HUDEP-2 (cell line): ENCODE results near the gene ADGRD2.

Experiments used
- DNase-seq, 76 experiments: peaks; one replicate each; lab custom pipeline; 2025; ENCODE audit not compliant: unreplicated experiment in 76 of 76; lab: John Stamatoyannopoulos, UW

The ADGRD2 gene

DNA sequence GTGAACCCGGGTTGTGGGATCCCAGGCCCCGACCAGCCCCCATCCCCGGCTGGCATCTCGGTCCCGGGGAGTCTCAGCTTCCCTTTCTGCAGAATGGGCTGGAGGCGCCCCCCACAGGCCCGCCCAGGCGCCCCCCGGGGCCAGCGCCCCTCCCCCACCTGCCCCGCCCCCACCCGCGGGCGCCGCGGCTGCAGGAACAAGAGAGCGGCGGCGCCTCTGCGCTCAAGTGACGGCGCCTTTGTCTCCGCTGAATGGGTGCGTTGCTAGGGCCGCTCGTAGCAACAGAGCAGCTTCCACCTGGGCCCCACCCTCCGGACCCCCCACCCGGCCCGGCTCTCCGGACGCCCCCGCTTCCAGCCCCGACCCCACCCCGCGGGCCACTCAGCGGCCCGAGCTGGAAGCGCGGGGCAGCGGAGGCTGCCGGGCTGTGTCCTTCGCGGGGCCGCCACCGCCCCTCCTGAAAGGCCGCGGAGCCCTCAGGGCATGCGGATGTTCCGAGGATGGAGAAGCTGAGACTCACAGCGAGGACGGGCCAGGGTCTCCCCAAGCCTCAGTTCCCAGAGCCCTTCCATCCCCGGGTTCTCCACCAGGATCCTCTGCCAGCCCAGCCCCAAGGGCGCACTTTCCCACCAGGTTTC, 27.5 kb downstream of the ADGRD2 start:
- DNase-seq, result no peak

DNA sequence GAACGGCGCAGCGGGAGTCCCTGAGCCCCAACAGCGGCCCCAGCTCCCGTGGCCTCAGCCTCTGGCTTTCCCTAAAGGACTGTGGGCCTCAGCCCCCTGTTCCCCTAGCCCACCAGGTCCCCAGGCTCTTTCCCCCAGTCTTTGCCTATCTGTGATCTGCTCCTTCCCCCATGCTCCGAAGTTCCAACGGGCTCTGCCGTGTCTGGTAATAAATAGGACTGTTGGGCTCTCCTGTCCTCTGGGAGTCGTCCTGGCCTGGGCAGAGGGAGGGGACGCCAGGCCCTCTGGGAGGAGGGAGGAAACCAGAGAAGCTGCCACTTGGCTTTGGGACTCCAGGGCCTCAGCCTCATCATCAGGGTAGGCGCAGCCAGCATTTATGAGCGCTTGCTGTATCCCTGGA, 28.1 kb downstream of the ADGRD2 start:
- DNase-seq, result no peak

DNA sequence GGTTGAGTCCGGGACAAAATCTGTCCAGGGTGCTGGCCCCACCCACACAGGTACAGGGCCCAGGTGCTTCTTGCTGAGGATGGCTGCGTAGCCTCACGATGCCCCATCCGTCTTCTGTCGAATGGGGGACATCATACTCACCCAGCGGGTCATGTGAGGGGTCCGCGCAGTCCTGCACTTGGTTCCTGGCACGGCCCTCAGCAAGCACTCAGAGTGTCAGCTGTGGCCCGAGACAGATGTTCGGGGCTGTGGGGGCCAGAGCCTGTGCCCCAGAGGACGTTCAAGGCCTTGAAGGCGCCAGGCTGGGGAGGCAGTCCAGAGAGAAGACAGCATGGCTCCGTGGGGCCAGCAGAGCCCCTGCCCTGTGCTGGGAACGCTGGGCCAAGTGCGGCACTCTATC, 29.1 kb downstream of the ADGRD2 start:
- no peak for DNase-seq

DNA sequence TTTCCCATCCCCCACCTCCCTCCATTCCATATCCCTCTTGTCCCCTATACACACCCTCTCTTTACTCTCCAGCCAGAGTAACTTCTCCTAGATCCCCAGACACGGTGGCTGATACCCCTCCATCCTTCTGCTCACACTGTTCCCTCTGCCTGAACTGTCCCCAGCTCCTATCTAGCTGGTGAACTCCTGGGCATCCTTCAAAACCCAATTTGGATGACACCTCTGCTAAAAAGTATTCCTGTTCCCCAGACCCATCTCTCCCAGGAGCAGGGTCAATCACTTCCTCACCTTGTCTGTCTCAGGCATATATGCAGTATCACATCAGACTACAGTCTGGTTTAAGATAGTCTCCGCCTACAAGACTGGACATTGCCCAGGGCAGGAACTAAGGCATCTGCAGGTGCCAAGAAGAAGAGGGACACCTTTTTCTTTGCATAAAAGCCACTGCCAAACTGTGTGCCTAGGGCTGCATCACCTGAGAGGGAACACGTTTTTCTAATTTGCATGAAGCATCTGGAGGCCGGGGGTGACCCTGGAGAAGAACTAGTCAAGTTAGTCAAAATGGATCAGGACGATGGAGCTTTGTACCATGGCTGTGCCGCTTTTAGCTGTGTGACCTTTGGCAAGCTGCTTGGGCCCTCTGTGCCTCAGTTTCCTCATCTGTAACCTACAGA, 29.8 kb downstream of the ADGRD2 start:
- DNase-seq, result no peak

DNA sequence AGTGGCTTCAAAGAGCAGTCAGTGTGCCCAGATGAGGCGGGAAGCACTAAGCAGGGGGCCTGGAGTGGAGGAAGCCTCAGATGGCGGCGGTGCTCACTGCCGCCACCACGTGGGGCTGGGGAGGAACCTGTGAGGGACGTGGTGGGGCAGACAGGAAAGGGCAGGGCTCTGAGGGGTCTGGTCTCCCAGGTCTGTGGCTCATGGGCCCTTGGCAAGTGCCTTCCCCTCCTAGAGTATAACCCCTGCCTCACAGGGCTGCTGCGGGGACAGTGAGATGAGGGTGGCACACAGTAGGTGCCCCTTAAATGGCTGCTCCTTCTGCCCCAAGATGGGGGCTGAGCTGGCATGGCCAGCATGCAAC, 30.4 kb downstream of the ADGRD2 start:
- DNase-seq, result peak in 30 of 76 experiments; percentile 4 to 52 (median 24)

DNA sequence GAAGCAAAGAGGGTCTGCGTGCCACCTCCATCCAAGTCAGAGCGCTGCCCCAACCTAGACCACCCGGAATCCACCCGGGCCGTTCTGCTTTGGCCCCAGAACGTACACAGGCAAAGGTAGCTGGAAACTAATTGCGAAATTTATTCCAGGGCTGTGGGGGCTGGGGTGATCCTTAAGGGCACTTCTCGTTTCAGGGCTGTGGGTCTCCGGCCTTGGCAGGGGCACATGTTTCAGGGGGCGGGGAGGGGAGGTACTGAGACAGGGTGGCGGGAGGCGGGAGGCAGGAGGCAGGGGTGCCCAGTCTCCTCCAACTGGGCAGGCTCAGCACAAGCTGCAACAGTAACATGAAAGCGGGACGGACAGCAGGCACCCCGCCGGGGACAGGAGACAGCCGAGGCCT, 30.9 kb downstream of the ADGRD2 start:
- DNase-seq, result no peak

DNA sequence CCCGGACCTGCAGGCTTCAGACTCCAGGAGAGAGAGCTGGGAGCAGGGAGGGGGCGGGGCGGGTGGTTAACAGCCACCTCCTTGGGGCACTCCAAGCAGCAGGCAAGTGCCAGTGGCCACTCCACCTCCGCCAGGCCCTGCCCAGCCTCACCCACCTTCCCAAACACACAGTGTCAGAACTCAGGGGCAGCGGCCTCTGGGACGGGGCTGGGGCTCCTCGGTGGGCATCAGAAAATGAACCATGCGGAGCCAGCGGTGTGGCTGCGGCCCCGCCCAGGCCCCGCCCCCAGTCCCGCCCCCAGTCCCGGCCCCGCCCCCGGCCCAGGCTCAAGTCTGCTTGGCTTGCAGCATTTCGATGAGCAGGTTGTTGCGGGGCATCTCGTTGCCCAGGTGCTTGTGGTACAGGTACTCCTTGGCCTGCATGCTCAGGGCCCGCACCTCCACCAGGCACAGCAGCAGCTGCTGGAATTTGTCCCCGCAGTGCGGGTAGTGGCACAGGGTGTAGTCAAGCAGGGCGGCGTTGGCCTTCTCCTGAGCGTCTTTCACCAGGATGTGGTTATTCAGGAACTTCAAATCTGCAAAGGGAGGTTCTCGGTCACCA, 32.3 kb downstream of the ADGRD2 start:
- DNase-seq, result peak in 16 of 76 experiments; percentile 5 to 40 (median 21)

DNA sequence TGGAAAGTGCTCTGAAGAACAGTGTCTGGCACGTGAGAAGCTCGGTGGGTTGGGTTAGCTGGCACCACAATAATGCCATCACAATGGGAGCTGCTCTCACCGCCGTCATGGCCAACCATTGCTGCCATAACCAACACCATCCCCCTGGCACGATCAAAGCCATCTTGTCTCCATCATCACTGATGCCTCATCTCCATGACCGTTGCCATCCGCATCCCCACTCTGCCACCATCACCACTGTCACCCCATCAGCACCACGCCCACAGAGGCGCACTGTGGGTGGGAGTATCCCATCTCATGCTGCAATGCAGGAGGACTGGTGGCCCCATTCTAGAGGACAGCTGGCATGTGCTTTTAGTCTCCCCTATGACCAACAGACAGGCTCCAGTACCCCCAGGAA, 33.2 kb downstream of the ADGRD2 start:
- DNase-seq, result no peak

DNA sequence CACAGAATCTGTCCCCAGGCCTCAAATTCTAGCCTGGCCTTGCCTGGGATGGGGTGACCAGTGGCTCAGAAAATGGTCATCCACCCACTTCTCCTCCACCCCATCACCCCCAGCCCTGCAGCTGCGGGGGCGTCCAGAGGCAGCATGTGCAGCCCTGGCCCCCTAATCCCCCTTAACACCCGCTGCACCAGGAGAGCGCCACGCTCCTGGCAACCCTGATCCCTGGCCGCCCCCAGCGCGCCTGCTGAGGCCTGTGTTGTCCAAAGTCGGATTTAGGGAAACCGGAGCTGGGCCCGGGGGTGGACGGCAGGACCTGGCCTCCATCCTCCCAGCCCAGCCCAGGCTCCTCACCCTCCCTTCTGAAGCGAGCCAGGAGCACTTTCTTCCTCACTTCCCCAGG, 35.0 kb downstream of the ADGRD2 start:
- DNase-seq, result no peak

DNA sequence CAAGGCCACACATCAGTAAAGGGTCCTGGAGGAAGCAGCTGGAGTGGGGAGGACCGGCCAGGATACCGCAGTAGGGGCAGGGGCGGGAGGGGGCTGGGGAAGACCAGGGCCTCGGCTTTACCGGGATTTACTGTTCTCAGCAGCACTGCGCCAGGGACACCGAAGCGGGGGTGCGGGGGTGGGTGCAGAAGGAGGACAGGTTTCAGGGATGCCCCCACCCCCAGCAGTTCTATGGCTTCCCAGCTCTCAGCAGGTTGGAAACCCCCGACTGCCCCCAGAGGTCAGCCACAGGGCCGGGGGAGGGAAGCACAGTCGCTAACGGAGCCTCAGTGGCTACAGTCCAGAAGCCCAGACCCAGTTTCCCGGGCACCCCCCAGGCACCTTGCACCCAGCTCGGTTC, 35.7 kb downstream of the ADGRD2 start:
- no peak for DNase-seq

DNA sequence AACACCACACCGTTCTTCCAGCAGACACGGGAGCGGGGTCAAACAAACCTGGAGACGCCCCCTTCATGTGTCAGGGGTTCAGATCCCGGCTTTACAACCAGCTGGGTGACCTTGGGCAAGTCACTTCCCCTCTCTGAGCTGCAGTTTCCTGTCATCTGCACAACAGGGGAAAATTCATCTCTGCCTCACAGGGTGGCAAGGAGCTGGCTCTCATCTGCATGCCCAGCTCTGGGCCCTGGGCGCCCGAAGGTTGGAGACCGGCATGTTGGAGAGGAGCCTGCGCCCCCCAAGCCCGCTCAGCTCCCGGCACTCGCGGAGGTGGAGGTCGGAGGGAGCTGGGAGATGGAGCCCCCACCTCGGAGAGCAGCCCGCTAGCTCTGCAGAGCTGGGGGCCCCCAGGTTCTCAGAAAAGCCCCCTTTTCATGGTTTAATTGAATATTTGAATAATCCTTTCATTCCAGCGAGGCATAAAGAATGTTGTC, 36.6 kb downstream of the ADGRD2 start:
- no peak for DNase-seq

DNA sequence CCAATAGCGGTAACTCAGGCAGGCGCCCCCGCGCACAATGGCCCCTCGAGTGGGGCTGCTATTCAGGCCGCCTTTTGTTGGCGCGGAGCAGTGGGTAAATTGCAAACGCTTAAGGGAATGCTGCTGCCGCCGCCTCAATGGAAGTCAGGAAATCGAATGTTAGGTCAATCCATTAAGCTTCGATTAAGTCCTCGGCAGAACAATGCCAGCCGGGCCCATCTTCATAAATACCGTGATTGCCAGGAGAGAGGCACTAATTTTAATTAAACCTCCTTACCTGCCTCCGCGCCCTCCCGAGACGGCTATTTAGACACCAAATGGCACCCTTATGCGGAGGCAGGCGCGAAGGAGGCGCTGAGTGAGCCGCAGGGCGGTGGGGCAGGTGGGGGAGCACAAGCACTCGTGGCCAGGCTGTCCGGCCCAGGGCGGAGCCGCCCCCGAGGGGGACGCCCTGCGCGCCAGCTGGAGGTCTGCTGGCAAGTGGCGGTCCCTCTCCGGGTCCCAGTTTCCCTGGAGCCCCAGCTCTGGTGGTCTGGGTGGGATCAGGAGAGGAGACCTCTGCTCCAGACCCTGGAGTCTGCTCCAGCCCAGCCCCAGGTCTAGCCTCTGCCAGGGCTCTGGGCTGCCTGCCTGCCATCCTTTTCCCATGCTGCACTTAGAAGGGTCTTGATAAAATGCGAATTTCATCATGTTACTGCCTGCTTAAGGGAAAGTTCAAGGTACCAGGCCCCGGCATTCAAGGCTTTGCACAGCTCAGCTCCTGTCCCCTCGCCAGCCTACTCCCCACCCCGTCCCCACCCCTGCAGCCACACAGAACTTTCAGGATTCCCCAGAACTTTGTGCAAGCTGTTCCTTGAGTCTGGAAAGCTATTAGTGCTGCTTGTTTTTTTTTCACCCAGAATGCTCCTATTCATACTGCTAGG, 37.3 kb downstream of the ADGRD2 start:
- DNase-seq, result no peak

DNA sequence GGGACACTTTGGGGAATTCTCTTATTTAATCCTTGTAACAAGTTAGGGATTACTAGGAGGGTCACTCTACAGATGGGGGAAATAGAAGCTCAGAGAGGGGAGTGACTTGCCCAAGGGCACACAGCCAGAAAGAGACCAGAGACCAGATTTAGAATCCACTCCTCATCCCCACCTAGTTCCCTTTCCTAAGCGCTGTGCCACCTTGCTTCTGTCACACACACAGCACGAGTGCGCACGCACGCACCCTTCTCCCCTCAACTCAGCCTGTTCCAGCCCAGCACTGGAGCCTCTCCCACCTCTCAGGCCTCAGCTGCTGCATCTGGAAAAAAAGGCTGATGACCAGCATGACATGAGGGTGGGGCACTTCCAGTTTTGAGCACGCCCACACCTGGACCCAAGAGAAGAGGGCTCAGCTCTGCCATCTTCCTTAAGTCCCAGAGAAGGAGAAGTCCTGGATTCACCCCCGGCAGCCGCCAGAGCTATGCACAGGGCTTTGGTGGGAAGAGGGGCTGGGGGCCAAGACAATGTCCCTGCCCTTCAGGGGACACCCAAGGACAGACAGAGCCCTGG, 38.5 kb downstream of the ADGRD2 start:
- no peak for DNase-seq

DNA sequence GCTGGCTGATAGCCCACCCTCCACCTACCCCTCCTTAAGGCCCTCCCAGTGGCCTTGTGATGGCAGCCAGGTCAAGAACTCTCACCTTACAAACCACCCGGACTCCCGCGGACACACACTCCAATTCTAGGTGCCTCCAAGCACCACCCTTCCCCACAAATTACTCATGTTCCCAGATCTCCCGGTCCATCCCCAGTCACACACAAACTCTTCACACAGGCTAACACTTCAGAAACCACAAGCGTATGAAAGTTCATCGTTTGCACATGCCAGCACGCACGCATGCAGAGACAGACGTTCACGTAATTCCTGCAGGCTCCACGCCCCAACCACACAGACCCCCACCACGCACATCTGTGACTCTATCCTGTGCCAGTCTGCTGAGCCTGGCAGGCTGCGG, 39.0 kb downstream of the ADGRD2 start:
- DNase-seq, result no peak

DNA sequence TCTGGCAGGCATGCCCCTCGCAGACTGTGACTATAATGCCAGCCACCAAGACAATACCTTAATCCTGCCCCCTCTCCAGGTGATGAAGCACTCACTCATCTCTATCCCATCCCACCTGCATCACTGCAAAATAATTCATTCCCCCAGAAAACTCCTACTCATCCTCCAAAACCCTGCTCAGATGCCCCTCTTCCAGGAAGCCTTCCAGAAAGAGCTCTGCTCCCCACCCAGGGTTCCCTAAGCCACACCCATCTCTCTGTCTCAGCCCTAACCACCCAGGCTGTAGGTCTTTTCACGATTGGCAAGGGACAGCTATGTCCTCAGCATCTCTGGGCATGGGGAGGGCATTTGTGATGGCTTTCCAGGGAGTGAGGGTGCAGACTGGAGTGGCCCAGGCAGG, 39.8 kb downstream of the ADGRD2 start:
- DNase-seq, result peak in 3 of 76 experiments; percentile 5 to 13 (median 9)

DNA sequence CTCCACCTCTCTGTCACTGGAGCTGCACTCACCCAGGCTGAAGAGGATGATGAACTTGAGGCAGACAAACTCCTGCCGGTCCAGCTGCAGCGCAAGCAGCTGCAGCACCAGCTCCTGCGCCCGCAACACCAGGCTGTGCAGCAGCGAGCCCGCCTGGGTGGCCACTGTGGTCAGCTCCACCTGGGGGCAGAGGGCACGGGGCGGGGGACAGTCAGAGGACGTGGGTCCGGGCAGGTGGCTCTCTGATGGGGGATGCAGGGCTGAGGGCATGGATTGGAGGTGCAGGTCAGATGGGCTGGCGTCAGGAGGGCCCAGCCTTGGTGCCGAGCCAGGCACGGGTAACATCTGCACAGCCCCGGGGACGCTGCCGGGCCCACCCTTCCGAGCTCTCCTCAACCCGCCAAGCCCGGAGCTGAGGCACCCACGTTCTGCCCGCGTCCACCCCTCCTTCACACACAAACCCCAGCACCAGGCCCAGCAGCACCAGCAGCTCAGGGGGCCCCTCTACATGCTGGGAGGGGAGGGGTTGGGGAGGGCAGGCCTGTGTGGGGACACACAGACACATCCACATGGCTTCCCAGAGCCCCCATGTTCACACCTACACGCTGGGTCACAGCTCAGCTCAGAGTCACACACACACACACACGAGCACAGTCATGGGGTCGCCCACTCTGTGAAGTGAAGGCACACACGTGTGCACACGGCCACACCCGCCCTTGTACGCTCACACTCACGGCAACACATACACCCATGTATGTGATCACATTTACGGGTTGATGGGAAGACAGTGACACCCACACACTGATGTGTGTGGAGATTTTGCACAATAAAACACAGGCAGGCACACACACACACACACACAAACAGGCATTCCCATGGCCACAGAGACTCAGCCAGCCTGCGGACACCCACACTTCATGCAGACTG, 41.1 kb downstream of the ADGRD2 start:
- no peak for DNase-seq

DNA sequence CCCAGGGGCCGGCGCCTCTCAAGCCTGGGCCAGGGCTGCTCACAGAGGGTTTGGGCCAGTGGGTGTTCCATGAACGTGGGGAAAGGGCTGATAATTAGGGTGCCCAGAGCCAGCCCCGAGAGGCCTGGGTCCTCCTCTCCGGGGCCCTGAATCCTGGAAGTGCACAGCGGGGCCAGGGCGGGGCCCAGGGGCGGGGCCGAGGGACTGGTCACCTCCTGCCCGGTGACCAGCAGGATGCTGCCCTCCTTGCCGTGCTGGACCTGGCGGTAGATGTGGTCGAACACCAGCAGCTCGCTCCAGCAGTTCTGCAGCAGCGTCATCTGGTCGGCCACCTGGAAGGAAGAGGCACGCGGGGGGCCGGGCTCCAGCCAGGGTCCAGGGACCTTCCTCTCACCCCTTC, 42.6 kb downstream of the ADGRD2 start:
- no peak for DNase-seq

DNA sequence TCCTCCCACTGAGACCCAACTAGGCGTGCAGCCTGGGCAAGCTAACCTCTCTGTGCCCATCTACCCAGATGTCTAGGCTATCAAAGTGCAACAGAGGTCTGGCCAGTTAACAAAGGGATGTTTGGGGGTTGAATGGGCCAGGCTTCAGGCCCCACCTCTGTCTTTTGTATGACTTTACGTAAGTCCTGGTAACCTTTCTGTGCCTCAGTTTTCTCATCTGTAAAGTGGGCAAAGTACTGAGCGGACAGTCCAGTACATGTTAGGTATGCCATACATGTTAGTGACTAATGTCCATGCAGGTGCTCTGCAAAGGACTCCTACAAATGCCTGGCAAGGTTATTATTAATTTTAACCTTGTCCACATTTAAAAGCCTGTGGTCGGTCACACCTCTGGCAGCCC, 43.0 kb downstream of the ADGRD2 start:
- no peak for DNase-seq

DNA sequence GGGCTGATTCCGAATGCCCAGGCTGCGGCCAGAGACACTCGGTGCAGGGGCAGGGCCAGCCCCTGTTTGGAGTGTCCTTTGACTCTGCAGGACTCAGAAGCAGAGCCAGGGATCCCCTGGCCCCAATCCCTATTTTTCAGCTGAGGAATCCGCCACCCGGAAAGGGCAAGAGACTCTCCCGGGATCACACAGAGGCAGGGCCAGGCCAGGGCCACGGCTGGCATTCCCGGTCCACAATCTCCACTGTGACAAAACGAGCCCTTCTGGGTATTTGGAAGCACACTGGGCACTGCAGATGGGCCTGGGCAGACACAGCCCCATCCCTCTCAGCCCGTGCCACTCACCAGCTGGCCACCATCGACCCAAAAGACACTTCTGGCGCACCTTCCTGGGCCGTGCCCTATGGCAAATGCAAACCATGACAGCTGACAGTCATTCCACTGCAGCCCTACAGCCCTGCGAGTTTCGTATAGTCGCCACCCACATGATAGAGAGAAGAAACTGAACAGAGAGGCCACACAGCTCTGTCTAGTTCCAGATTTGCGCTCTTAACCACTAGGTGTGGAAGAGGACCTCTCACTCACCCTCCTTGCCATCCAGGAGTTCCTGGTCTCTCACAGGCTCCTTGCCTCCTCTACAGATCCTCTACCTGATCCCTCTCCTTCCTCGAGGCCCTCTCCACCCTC, 43.7 kb downstream of the ADGRD2 start:
- peak in 2 of 76 experiments; percentile 8 to 9 for DNase-seq
